Left lung (tissue), 10 donors: ENCODE data around the gene FAM180A. TPM values are rescaled to one million over a fixed set of nuclear protein-coding genes. Genes with fewer than 3 reads are reported as not detected.

Experiments
- ATAC-seq: fragments of 200-7000 bp; cut with Tn5 transposase; one replicate; pipeline ENCODE4 v1.9.1; 2020; ENCODE audit warnings: moderate library complexity
- DNase-seq, 4 donors: peaks; one replicate each; pipeline ENCODE4 v3.0.0-alpha.2; 2013 to 2020
- H3K27ac ChIP-seq, 2 donors: fragments of 200-600 bp; sonication (generic) in 1 of 2; one replicate each; pipeline versions ENCODE4 v1.5.0 to v1.8.0; 2020 to 2021
- H3K27me3 ChIP-seq, 2 donors: fragments of 200-600 bp; sonication (generic) in 1 of 2; one replicate each; pipeline versions ENCODE4 v1.5.0 to v1.8.0; 2020 to 2021
- H3K36me3 ChIP-seq, 2 donors: fragments of 200-600 bp; sonication (generic) in 1 of 2; one replicate each; pipeline versions ENCODE4 v1.5.0 to v1.8.0; 2020 to 2021
- H3K4me1 ChIP-seq, 2 donors: fragments of 200-600 bp; one replicate each; pipeline ENCODE4 v1.8.0; 2021
- H3K4me3 ChIP-seq, 2 donors: fragments of 200-600 bp; sonication (generic) in 1 of 2; one replicate each; pipeline versions ENCODE4 v1.5.0 to v1.8.0; 2020 to 2021; ENCODE audit warnings: mild to moderate bottlenecking in 1 of 2
- H3K9me3 ChIP-seq, 2 donors: fragments of 200-600 bp; sonication (generic) in 1 of 2; one replicate each; pipeline versions ENCODE4 v1.5.0 to v1.8.0; 2020 to 2021
- CTCF ChIP-seq, 2 donors: fragments of 200-600 bp; sonication (generic) in 1 of 2; IDR thresholded peaks; one replicate each; pipeline versions ENCODE4 v1.5.0 to v1.8.0; 2021; ENCODE audit warnings: antibody characterized with exemption in 2 of 2
- intact Hi-C, 2 donors: fragments of 100-400 bp; cut with DNase I; formaldehyde crosslinking; loops; one replicate each; pipeline versions ENCODE4 v1.11.2 to v1.14.2; 2022
- polyA plus RNA-seq, 6 donors: library from polyadenylated mRNA; unstranded; fragments of 120-200 nt; gene quantifications; one replicate each; pipeline ENCODE4 v1.2.1, GENCODE V29; 2013; ENCODE audit not compliant: insufficient read length in 6 of 6
- total RNA-seq, 2 donors: library from RNA; stranded (reverse); fragmentation: NEBNext Ultra II Directional; extraction: Animal tissue kit (Norgen Biotek cat#: 25700); gene quantifications; one replicate each; pipeline ENCODE4 v1.2.1, GENCODE V29; 2021
- donor health status: DM: no; HTN: yes; CAD: no.
- donor health status: DM: no; HTN: no; CAD: no.

FAM180A gene
- total and polyA plus RNA-seq, 8 donors = 0.11 to 6.8 (median 0.24) TPM; not detected in 2

DNA sequence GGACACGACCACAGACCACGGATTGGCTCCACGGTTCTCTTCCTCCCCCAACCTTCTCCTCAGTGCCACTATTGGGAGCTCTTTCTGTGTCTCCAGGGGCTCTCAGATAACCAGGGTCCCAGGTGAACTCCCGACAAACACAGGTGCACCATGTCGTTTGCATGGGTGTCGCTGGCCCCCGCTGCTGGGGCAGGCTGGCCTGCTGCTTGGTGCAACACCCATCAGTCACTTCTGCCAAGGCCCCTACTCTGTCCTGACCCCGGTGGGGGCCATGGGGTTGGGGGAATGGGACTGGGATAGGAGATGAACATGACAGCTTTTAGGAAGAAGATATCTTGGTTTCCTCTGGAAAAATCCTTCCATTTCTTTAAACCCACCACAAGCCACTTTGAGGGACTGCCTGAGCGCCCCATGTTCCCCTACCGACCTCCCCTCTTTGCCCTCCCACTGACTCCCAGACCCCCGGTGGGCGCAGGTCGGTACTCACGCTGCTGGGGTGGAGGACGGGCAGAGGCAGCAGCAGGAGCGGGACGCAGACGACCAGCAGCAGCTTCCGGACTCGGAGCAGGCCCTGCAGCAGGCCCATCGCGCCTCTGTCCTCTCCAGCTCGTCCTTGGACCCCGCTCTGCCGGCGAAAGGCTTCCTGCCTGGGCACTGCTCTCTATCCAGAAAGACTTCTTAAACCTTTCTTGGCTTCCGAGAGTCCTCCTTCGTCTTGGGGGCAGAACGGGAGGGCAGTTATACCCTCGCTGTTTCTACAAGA lies 21.5 kb downstream of the FAM180A start:
- TF ChIP-seq CTCF (IDR thresholded peaks at IDR 0.05) = no peak
- Histone ChIP-seq H3K4me1 (no peaks in the 10 kb centered on the region), H3K36me3 (no peaks in the 10 kb centered on the region), H3K27me3 (no peaks in the 10 kb centered on the region), H3K9me3 (no peaks in the 10 kb centered on the region), H3K4me3 (no peak overlapping the region), H3K27ac (no peak overlapping the region)
- DNase-seq = no peak
- intact Hi-C loops = no loop called here
- no peak for ATAC-seq

DNA sequence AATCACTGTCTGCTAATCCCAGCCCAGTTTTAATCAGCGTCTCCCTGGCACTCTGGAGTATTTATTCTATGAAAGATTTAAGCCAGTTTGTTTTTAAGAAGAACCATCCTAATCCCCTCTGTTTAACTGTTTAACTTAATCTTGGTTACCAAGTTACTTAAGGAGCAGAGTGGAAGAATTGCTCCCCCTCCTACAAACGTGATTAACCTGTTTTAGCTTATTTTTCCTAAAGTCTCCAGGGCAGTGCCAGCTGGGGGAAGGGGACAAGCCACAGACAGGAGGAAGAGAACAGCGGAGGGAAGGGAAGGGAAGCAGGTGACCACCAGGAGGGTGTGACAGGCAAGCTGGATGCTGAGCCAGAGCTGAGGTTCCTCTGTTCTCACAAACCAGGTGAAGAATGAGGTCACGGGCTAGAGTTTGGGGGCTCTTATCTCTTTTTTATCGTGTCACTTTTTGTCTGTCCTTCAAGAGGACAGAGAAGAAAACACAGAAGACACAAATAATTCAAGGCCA lies 22.3 kb downstream of the FAM180A start:
- H3K36me3 ChIP-seq = no peaks in the 10 kb centered on the region
- no peak for ATAC-seq
- H3K27ac ChIP-seq = no peak overlapping the region
- H3K9me3 ChIP-seq = no peaks in the 10 kb centered on the region
- H3K27me3 ChIP-seq = no peaks in the 10 kb centered on the region
- intact Hi-C loops = no loop called here
- no peaks in the 10 kb centered on the region for H3K4me1 ChIP-seq
- no peak for TF ChIP-seq CTCF (IDR thresholded peaks at IDR 0.05)
- DNase-seq = peak in 1 of 4 donors; percentile 46
- no peak overlapping the region for H3K4me3 ChIP-seq

DNA sequence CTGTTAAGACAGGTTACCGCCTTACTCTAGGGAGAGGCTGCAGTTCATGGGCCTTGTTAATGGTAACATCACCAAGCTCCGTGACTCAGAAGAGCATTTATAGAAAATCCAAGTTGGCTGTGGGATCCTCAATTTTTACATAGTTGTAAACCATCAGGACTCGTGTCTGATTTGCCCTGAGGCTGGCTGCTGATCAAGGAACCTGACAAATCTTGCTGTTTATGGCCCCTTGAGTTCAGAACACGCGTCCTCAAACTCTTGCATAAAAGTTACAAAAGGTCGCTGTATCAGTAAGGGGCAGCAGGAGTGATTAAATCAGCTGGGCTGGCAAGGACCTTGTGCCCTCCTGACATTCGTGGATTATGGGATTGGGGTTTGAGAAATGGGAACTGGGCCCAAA lies 25.2 kb downstream of the FAM180A start:
- TF ChIP-seq CTCF (IDR thresholded peaks at IDR 0.05) = no peak
- Histone ChIP-seq H3K27ac (no peak overlapping the region), H3K27me3 (no peaks in the 10 kb centered on the region), H3K4me1 (no peaks in the 10 kb centered on the region), H3K36me3 (no peaks in the 10 kb centered on the region), H3K4me3 (no peak overlapping the region), H3K9me3 (no peaks in the 10 kb centered on the region)
- DNase-seq (no peak), ATAC-seq (no peak)
- intact Hi-C loops = no loop called here

DNA sequence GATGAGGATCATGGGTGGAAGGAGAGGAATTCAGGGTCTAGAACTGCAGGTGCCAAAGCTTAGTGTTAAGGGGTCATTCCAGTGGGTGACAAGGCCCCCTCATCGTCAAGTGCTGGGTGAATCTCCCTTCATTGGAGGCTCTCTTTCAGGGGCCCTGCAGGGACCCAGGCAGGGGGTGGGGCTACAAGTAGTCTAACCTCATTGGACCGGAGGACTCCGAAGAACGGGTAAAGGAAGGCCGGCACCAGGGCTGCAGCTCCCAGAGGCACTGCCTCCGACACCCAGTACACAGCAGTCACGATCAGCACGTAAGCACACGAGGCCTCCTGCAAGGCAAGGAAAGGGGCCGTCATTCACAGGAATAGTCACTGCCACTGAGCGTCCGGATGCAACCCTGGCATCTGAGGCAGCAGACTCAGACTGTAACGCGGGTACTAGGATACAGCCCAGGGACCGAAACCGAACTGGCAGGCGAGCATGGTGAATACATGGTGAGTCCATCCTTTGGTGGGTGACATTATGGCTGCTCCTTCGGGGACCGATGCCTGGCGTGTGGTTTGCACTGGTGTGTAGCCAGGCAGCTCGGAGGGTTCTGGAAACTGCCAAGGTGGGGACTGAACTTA lies 27.3 kb downstream of the FAM180A start:
- Histone ChIP-seq H3K27ac (no peak overlapping the region), H3K9me3 (no peaks in the 10 kb centered on the region), H3K4me1 (no peaks in the 10 kb centered on the region), H3K36me3 (no peaks in the 10 kb centered on the region), H3K4me3 (no peak overlapping the region), H3K27me3 (no peaks in the 10 kb centered on the region)
- no peak for TF ChIP-seq CTCF (IDR thresholded peaks at IDR 0.05)
- intact Hi-C loops = no loop called here
- ATAC-seq = no peak
- no peak for DNase-seq

DNA sequence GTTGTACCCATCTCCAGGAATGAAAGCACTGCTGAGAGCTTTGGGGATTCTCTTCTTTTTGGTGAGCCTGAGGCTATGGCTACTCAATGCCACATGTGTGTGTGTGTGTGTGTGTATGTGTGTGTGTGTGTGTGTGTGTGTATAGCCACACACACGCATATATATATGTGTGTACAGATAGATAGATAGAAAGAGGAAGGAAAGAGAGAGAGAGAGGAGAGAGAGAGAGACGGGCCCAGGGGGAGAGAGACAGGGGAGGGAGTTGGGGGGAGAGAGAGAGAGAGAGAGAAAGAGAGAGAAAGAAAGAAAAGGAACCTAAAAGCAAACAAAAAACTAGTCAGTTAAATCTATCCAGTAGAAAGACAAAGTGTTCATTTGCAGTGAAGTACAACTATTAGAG lies 28.9 kb downstream of the FAM180A start:
- Histone ChIP-seq H3K36me3 (no peaks in the 10 kb centered on the region), H3K27me3 (no peaks in the 10 kb centered on the region), H3K9me3 (no peaks in the 10 kb centered on the region), H3K4me1 (no peaks in the 10 kb centered on the region), H3K4me3 (no peak overlapping the region), H3K27ac (no peak overlapping the region)
- no peak for ATAC-seq
- intact Hi-C loops = no loop called here
- no peak for DNase-seq
- no peak for TF ChIP-seq CTCF (IDR thresholded peaks at IDR 0.05)
